Psoas muscle (tissue), 8 donors: ENCODE results near the gene ZAP70. TPM values are rescaled to one million over a fixed set of nuclear protein-coding genes. Genes with fewer than 3 reads are reported as not detected.

Source experiments
- ATAC-seq, 4 donors: fragments of 200-7000 bp; cut with Tn5 transposase; one replicate each; pipeline ENCODE4 v1.9.1; 2020; ENCODE audit warnings: moderate library complexity in 3 of 4, mild to moderate bottlenecking in 2 of 4
- DNase-seq, 2 donors: peaks; one replicate each; pipeline ENCODE4 v3.0.0-alpha.2; 2020
- H3K27ac ChIP-seq: fragments of 200-600 bp; one replicate; pipeline ENCODE4 v1.8.0; 2022
- H3K27me3 ChIP-seq, 3 donors: fragments of 200-600 bp in 1 of 3; one replicate each; pipeline versions ENCODE4 v1.6.1 to v1.8.0; 2013 to 2022; ENCODE audit warnings: low read length in 2 of 3, mild to moderate bottlenecking in 2 of 3, moderate library complexity in 1 of 3; ENCODE audit not compliant: insufficient read depth in 3 of 3
- H3K36me3 ChIP-seq, 2 donors: fragments of 200-600 bp in 1 of 2; one replicate each; pipeline versions ENCODE4 v1.6.1 to v1.8.0; 2013 to 2022; ENCODE audit warnings: low read depth in 1 of 2, mild to moderate bottlenecking in 1 of 2, moderate library complexity in 1 of 2; ENCODE audit not compliant: insufficient read depth in 1 of 2
- H3K4me1 ChIP-seq: fragments of 200-600 bp; one replicate; pipeline ENCODE4 v1.8.0; 2022
- H3K4me3 ChIP-seq: fragments of 200-600 bp; one replicate; pipeline ENCODE4 v1.8.0; 2022; ENCODE audit warnings: mild to moderate bottlenecking
- H3K9me3 ChIP-seq: fragments of 200-600 bp; one replicate; pipeline ENCODE4 v1.8.0; 2022
- WGBS, 3 donors: extraction: QIAGEN DNeasy Blood & Tissue Kit; methylation state at CpG; one replicate each; pipeline versions ENCODE4 v1.1.6 to v1.1.7; 2013; 5-methylcytosine and 5-hydroxymethylcytosine counted together
- intact Hi-C, 2 donors: fragments of 100-400 bp; cut with DNase I; formaldehyde crosslinking; loops; one replicate each; pipeline versions ENCODE4 v1.11.0 to v1.14.2; 2022
- polyA plus RNA-seq, 3 donors: library from polyadenylated mRNA; stranded (reverse); fragments of 200-250 nt; gene quantifications; one replicate each; pipeline ENCODE4 v1.2.3, GENCODE V29; 2013
- total RNA-seq, 4 donors: library from RNA; stranded (reverse); fragmentation: NEBNext Ultra II Directional in 2 of 4; extraction: Animal tissue kit (Norgen Biotek cat#: 25700) in 2 of 4; gene quantifications; one replicate each; pipeline versions ENCODE4 v1.2.1 to v1.2.4, GENCODE V29; 2021 to 2023
- TF ChIP-seq, protein P1 (sequence below): fragments of 200-600 bp; IDR thresholded peaks from one replicate; pipeline ENCODE4 v1.8.0; 2022; ENCODE audit warnings: antibody characterized with exemption
- donor health status: healthy with polysubstance abuse.
- donor health status: DM: no; HTN: no; CAD: no; lungs with moderate emphysema.
- donor health status: Bipolar disorder and iron deficiency.
- donor health status: healthy.
- donor health status: DM: yes; HTN: yes; CAD: no.
- donor health status: DM: no; HTN: no; CAD: no.
- donor health status: DM: no; HTN: no; CAD: no.
- donor health status: DM: yes; HTN: yes; CAD: no.

Gene ZAP70
- total and polyA plus RNA-seq, 7 donors = 0.40 to 1.2 (median 0.74) TPM

DNA sequence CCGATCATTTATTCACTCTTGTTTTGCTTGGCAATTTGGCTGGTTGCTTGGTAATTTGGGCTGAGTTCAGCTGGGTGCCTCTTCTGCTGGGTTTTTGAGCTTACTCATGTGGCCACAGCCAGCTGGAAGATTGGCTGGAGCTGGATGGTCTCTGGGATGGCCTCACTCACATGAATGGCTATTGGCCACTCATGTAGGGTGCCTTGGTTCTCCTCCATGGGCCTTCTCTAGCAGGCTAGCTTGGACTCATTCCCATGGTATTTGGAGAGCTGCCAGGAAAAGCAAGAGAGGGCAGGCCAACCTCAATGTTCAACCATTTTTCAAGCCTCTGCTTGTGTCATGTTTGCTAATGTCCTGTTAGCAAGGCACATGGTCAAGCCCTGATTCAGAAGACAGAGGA is 16.9 kb downstream of the ZAP70 start:
- no peaks in the 10 kb centered on the region for H3K4me1 ChIP-seq
- TF ChIP-seq, protein P1, sequence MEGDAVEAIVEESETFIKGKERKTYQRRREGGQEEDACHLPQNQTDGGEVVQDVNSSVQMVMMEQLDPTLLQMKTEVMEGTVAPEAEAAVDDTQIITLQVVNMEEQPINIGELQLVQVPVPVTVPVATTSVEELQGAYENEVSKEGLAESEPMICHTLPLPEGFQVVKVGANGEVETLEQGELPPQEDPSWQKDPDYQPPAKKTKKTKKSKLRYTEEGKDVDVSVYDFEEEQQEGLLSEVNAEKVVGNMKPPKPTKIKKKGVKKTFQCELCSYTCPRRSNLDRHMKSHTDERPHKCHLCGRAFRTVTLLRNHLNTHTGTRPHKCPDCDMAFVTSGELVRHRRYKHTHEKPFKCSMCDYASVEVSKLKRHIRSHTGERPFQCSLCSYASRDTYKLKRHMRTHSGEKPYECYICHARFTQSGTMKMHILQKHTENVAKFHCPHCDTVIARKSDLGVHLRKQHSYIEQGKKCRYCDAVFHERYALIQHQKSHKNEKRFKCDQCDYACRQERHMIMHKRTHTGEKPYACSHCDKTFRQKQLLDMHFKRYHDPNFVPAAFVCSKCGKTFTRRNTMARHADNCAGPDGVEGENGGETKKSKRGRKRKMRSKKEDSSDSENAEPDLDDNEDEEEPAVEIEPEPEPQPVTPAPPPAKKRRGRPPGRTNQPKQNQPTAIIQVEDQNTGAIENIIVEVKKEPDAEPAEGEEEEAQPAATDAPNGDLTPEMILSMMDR = no peak
- H3K36me3 ChIP-seq = no peaks in the 10 kb centered on the region
- ATAC-seq = no peak
- H3K9me3 ChIP-seq = peaks cover 6% of the 10 kb centered on the region
- H3K27me3 ChIP-seq = no peaks in the 10 kb centered on the region
- no peak overlapping the region for H3K4me3 ChIP-seq
- DNase-seq = no peak
- H3K27ac ChIP-seq = no peak overlapping the region
- 54 to 80% (median 71%) methylated on average over 1 of the region's 1 CpG for WGBS, 3 donors
- intact Hi-C loops = no loop called here

DNA sequence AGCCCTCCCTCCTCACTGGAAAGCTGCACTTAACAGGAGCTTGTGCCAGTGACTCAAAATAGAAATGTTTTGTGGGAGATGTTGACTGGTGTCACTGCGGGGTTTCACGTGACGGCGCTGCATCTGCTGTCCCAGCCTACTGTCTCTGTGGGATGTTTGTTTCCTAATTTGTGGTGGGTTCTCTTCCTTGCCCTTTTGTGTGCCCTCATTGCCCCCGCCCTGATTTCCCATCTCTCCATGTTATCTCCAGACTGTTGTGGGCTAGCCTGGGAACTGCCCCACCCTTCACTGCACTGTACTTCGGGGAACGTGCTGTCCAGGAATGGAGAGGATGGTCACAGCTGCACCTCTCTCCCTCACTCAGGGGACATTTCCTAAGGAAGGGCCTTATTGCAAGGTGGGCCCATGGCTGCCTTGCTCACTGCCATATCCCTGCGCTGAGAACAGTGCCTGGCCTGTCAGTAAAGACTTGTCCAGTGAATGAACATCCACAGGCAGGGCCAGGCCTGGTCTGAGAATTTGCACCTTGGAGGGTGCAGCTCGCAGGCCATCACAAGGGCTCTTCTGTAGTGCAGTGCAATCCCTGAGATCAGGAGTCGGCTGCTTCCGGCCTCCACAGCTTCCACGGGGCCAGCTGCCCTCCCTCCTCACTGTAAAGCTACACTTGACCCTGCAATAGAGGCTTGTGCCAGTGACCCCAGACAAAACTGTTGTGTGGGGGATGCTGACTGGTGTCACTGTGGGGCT is 18.1 kb downstream of the ZAP70 start:
- intact Hi-C loops = no loop called here
- Histone ChIP-seq H3K27ac (no peak overlapping the region), H3K9me3 (peaks cover 6% of the 10 kb centered on the region), H3K4me1 (no peaks in the 10 kb centered on the region), H3K36me3 (no peaks in the 10 kb centered on the region), H3K27me3 (no peaks in the 10 kb centered on the region), H3K4me3 (no peak overlapping the region)
- TF ChIP-seq, protein P1 = no peak
- ATAC-seq = no peak
- no peak for DNase-seq
- 63 to 72% (median 63%) methylated on average over 12 of the region's 12 CpGs for WGBS, 3 donors

DNA sequence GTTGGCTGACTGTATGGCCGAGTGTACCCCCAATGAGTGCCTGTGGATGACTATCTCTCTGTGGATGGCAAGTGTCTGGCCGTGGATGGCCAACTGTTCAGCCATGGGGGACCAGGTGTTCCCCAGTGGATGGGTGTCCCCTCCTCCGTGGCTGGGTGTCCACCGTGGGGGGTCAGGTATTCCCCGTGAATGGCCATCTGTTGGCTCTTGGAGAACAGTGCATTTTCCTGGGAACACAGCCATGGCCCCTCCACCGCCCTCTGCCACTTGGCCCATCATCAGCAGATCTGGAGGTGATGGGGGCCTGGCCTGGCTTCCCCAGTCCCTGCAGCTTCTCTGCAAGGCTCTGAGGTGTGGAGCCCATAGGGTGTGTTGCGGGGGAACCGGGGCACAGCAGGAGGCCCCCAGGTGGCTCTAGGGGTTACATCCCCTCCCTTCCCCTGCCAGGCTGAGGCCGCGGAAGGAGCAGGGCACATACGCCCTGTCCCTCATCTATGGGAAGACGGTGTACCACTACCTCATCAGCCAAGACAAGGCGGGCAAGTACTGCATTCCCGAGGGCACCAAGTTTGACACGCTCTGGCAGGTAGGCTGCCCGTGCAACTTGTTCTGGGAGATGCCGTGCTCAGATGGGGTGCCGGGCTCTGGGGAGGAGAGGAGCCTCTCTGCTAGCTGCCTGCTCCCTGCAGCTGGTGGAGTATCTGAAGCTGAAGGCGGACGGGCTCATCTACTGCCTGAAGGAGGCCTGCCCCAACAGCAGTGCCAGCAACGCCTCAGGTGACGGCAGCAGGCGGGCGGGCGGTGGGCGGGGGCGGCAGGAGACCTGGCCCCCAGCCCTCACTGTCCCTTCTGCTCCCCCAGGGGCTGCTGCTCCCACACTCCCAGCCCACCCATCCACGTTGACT is 19.3 kb downstream of the ZAP70 start:
- Histone ChIP-seq H3K27me3 (no peaks in the 10 kb centered on the region), H3K36me3 (no peaks in the 10 kb centered on the region), H3K4me1 (no peaks in the 10 kb centered on the region), H3K4me3 (no peak overlapping the region), H3K9me3 (peaks cover 6% of the 10 kb centered on the region), H3K27ac (no peak overlapping the region)
- 80 to 87% (median 85%) methylated on average over 22 to 28 of the region's 28 CpGs for WGBS, 3 donors
- no peak for ATAC-seq
- DNase-seq = no peak
- TF ChIP-seq, protein P1 = no peak
- intact Hi-C loops = no loop called here

DNA sequence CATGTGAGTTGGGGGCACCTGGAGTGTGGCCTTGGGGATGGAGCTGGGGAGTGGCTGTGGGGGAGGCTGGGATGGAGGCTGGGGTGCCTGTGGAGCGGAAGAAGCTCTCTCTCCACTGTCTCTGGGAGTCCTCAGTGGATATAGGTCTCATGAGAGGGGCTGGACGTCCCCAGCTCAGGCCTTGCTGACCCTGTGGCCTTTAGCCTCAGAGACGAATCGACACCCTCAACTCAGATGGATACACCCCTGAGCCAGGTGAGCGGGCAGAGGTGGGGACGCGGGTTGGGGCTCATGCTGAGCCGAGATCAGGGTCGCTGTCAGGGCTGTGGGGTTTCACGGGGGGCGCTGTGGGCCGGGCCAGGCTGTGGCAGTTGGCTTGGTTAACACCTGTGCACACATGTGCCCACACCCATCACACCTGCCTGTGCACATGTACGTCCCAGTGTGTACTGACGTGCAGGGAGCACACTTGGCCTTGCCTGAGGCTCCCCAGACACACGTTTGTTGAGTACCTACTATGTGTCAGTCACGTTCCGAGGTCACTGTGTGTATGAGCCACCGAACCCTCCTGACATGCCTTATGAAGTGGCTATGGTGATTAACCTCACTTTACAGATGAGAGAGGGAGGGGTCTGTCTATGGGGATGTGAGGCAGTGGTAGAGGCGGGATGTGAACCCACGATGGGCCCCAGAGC is 20.1 kb downstream of the ZAP70 start:
- 84 to 92% (median 86%) methylated on average over 20 of the region's 20 CpGs for WGBS, 3 donors
- no peak for DNase-seq
- intact Hi-C loops = no loop called here
- Histone ChIP-seq H3K9me3 (peaks cover 6% of the 10 kb centered on the region), H3K4me3 (no peak overlapping the region), H3K27me3 (no peaks in the 10 kb centered on the region), H3K36me3 (no peaks in the 10 kb centered on the region), H3K27ac (no peak overlapping the region), H3K4me1 (no peaks in the 10 kb centered on the region)
- no peak for ATAC-seq
- TF ChIP-seq, protein P1 = no peak
